Measurements from ENCODE around the gene ADCY6.

The ADCY6 gene

DNA sequence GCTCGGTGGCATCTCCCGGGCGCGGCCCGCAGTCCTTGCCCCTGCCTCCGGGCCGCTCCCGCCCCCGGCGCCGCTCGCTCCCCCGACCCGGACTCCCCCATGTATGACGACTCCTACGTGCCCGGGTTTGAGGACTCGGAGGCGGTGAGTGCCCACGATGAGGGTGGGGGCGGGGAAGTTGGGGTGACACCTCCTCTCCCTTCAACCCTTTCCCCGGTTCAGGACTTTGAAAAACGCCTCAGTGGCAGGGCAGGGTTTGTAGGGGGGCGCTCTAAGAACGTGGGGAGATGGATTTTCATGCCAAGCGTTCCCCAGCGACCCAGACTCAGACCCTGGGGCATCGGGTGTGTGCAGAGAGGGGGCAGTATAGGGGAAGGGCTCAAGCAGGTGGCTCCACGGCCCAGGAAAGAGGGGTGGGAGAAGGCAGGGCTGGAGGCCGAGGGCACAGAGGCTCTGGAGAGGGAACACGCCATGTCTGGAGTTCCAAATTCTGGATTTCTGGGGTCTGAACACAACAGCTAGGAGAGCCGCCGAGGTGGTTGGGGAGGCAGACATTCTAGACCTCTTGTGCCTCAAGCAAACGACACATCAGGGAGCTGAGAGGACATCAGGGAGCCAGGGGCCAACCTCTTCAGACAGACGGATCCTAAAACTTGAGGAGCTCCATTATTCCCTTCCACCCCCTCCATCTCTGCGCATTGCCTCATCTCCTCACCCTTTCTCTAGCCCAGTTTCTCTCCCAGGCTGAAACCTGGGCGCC lies 30.1 kb upstream of the ADCY6 start:
- Histone ChIP-seq H3K36me3 (no peaks in the 10 kb centered on the region), H3K9me3 (no peaks in the 10 kb centered on the region), H3K4me3 (ENCODE audit: low read depth in 1 of 2, low read length in 1 of 2) (peak overlapping the region; percentile 12 to 76), H3K4me1 (ENCODE audit: control insufficient read depth in 1 of 2, insufficient read depth in 1 of 2, low read depth in 1 of 2, low read length in 1 of 2) (peaks cover 30 to 33% of the 10 kb centered on the region in 2 experiments), H3K27me3 (peaks cover 92% of the 10 kb centered on the region), H3K27ac (no peak overlapping the region)
- TF ChIP-seq, protein P1, sequence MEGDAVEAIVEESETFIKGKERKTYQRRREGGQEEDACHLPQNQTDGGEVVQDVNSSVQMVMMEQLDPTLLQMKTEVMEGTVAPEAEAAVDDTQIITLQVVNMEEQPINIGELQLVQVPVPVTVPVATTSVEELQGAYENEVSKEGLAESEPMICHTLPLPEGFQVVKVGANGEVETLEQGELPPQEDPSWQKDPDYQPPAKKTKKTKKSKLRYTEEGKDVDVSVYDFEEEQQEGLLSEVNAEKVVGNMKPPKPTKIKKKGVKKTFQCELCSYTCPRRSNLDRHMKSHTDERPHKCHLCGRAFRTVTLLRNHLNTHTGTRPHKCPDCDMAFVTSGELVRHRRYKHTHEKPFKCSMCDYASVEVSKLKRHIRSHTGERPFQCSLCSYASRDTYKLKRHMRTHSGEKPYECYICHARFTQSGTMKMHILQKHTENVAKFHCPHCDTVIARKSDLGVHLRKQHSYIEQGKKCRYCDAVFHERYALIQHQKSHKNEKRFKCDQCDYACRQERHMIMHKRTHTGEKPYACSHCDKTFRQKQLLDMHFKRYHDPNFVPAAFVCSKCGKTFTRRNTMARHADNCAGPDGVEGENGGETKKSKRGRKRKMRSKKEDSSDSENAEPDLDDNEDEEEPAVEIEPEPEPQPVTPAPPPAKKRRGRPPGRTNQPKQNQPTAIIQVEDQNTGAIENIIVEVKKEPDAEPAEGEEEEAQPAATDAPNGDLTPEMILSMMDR (IDR thresholded peaks at IDR 0.05) = no peak

DNA sequence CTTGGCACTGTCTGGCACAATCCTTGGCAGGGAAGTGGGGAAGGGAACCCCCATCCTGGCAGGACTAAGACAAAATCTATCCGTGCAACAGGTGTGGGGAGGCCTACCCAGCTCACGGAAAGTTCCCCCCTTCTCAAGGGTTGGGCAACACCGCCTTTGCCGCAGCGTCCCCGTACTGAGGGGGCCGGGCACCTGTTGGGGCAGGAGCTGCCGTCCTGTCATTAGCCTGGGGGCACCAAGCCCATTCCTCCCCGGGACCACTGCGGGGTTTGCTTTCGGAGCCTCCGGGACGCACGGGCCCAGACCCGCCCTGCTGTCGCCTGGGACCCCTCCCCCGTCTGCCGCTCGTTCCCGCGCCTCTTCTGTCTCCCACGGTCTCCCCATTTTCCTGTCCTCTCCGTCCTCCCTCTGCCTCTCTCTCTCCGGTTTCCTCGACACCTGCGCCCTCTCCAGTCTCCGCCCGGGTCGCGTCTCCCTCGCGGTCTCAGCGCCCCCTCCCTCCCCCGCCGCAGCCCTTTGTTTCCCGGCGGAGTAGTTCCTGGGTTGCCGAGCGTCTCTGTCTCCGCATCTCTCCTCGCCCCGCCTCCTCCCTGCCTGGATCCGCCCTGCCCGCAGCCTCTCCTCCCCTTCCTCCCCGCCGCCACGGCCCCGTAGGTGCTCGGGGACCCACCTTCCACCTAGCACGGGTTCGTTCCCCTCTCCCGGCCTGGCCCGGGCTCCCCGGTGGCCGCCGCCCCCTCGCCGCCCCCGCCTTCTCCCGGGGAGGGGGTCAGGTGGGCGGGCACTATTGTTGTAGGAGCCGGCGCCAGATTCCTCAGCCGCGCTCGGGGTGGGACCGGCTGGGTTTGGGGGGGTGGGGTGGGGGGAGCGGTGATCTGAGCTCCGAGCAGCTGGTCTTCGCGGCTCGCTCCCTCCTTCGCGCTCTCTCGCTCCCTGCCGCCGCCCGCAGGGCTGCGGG lies 29.3 kb upstream of the ADCY6 start, which contains the start of gene CACNB3:
Gene CACNB3, plus strand, starts transcription at position 624 of the 958 bp plus-strand sequence. CDS start 434 bp downstream, outside the sequence.
- Histone ChIP-seq H3K4me3 (ENCODE audit: low read depth in 1 of 2, low read length in 1 of 2) (peak within 1 kb of the TSS; percentile 62 to 76), H3K27ac (no peak within 1 kb of the TSS), H3K27me3 (peaks cover 94% of the 10 kb centered on the region), H3K9me3 (no peaks in the 10 kb centered on the region), H3K36me3 (no peaks in the 10 kb centered on the region), H3K4me1 (ENCODE audit: control insufficient read depth in 1 of 2, insufficient read depth in 1 of 2, low read depth in 1 of 2, low read length in 1 of 2) (peaks cover 33% of the 10 kb centered on the region in 2 experiments)
- TF ChIP-seq, protein P1 (IDR thresholded peaks at IDR 0.05) = no peak

DNA sequence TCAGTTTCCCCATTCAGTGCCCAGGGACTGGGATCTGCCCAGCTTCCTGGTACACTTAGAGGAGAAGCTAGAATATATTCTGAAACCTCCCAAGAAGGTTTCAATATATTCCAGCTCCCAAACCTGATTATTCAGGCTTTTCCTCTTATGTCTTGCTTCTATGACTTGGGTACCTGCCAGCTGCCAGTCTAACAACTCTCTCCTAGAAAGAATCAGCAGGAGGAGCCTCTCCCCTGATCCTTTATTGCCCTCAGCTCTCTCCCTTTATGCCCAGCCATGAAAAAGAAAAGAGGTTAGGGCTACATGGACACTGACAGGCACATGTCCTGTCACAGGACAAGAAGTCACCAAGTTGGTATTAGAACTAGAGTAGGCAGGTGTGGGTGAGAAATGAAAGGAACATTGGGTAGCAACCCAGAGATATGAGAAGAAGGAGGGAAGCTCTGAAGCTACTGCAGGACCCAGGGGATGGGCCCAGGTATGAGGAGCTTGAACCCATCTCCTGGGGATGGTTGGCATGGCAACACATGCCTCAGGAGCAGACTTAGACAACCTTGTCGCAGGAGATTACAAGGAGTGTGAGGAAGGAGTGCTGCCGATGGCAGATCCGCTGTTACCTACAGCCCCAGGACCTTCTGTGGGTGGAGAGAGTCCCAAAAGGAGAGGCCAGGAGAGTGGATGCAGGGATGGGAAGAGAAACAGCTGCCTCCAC lies 27.4 kb upstream of the ADCY6 start:
- H3K27ac ChIP-seq = no peak overlapping the region
- TF ChIP-seq, protein P1 (IDR thresholded peaks at IDR 0.05) = no peak
- peak overlapping the region; percentile 69 to 92 for H3K4me3 ChIP-seq (ENCODE audit: low read depth in 1 of 2, low read length in 1 of 2)
- H3K9me3 ChIP-seq = no peaks in the 10 kb centered on the region
- H3K36me3 ChIP-seq = no peaks in the 10 kb centered on the region
- peaks cover 77% of the 10 kb centered on the region for H3K27me3 ChIP-seq
- peaks cover 33% of the 10 kb centered on the region in 2 experiments for H3K4me1 ChIP-seq (ENCODE audit: control insufficient read depth in 1 of 2, insufficient read depth in 1 of 2, low read depth in 1 of 2, low read length in 1 of 2)

DNA sequence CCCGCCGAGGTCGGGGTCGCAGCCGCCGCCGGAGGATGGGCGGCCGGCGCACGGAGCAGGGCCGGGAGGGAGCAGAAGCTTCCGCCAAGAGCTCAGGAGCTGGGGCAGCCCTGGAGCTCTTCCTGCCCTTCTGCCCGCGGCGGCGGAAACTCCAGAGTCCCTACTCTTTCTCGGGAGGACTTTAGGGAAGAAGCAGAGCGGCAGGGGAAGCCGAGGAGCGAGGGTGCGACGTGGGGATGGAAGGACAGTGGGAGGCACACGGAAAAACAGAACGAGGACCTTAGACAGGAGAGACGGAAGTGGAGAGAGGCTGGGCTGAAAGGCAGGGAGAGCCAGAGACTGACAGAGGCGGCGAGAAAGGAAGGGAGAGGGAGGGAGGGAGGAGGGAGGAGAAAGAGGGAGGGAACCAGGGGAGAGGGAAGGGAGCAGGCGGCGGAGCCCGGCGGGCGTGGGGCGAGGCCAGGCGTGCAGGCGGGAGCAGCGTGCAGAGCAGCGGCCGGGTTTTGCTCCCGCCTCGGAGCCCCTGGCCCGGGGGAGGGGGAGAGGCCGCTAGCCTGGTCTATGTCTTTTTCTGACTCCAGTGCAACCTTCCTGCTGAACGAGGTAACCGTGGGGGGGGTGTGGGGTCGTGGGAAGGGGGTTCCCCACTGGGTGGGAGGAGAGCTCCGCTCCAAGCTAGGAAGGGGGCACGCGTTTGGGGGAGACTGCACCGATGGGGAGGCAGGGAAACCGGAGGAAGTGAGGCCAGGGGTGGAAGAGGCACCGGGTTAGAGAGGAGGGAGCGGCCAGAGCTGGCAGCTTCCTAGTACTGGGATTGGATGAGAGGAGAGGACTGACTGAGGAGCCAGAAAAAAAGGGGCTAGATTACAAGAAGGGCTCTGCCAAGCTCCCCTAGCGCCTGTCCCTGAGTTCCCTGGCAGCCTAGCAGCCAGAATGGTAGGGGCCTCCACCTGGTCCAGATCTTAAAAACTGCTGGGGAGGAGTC lies 26.5 kb upstream of the ADCY6 start:
- Histone ChIP-seq H3K4me3 (ENCODE audit: low read depth in 1 of 2, low read length in 1 of 2) (peak overlapping the region; percentile 69 to 92), H3K4me1 (ENCODE audit: control insufficient read depth in 1 of 2, insufficient read depth in 1 of 2, low read depth in 1 of 2, low read length in 1 of 2) (peaks cover 33% of the 10 kb centered on the region in 2 experiments)

More for the DNA sequence above, 26.5 kb upstream of the ADCY6 start:
- peak overlapping the region; percentile 55 for H3K27ac ChIP-seq
- H3K27me3 ChIP-seq = peaks cover 73% of the 10 kb centered on the region
- TF ChIP-seq, protein P1 (IDR thresholded peaks at IDR 0.05) = no peak
- H3K36me3 ChIP-seq = no peaks in the 10 kb centered on the region
- H3K9me3 ChIP-seq = no peaks in the 10 kb centered on the region

Measured in neutrophil (primary cell).